ENCODE results near the gene KRTAP10-4. TPM values are rescaled to one million over a fixed set of nuclear protein-coding genes. Genes with fewer than 3 reads are reported as not detected.
"Not testable (repeated sequence)": the region's sequence is repeated elsewhere in the genome, so short reads cannot be mapped to it uniquely, and the experiment has no call there.

KRTAP10-4 gene
- total RNA-seq, 4 donors from 2014 or later, result not detected

- DNase-seq, result no peak
- Histone ChIP-seq H3K9me3 (peaks cover 0 to 5% of the 10 kb centered on the region in 2 donors), H3K4me3 (no peak overlapping the region), H3K27ac (no peak overlapping the region), H3K27me3 (no peaks in the 10 kb centered on the region), H3K36me3 (no peaks in the 10 kb centered on the region), H3K4me1 (no peaks in the 10 kb centered on the region)
- TF ChIP-seq POLR2A (IDR thresholded peaks at IDR 0.05), result no peak
- TF ChIP-seq CTCF (IDR thresholded peaks at IDR 0.05), result no peak
- intact Hi-C loops (cut with DNase I; ENCODE audit: low total_unique reads), result no loop called here
Measured at GRCh38 chr21:44547656-44548331, 25.7 kb upstream of the KRTAP10-4 start.

GRCh38 chr21:44548381-44548780, 25.1 kb upstream of the KRTAP10-4 start:
- H3K27ac ChIP-seq, result no peak overlapping the region
- H3K4me3 ChIP-seq, result no peak overlapping the region
- no peak for DNase-seq
- H3K36me3 ChIP-seq, result no peaks in the 10 kb centered on the region
- intact Hi-C loops (cut with DNase I; ENCODE audit: low total_unique reads), result no loop called here
- no peaks in the 10 kb centered on the region for H3K4me1 ChIP-seq
- H3K27me3 ChIP-seq, result no peaks in the 10 kb centered on the region
- no peak for TF ChIP-seq CTCF (IDR thresholded peaks at IDR 0.05)
- TF ChIP-seq POLR2A (IDR thresholded peaks at IDR 0.05), result no peak
- H3K9me3 ChIP-seq, result peaks cover 0 to 5% of the 10 kb centered on the region in 2 donors

GRCh38 chr21:44548922-44549321, 24.6 kb upstream of the KRTAP10-4 start:
- TF ChIP-seq CTCF (IDR thresholded peaks at IDR 0.05) (no peak), POLR2A (IDR thresholded peaks at IDR 0.05) (no peak)
- H3K4me1 ChIP-seq, result no peaks in the 10 kb centered on the region
- H3K27me3 ChIP-seq, result no peaks in the 10 kb centered on the region
- H3K27ac ChIP-seq, result no peak overlapping the region
- DNase-seq, result no peak
- H3K4me3 ChIP-seq, result no peak overlapping the region
- H3K36me3 ChIP-seq, result no peaks in the 10 kb centered on the region
- intact Hi-C loops (cut with DNase I; ENCODE audit: low total_unique reads), result no loop called here
- H3K9me3 ChIP-seq, result peaks cover 0 to 5% of the 10 kb centered on the region in 2 donors

- Histone ChIP-seq H3K27me3 (no peaks in the 10 kb centered on the region), H3K4me3 (no peak overlapping the region), H3K36me3 (no peaks in the 10 kb centered on the region), H3K9me3 (peaks cover 0 to 5% of the 10 kb centered on the region in 2 donors), H3K27ac (no peak overlapping the region), H3K4me1 (no peaks in the 10 kb centered on the region)
- no peak for TF ChIP-seq CTCF (IDR thresholded peaks at IDR 0.05)
- no peak for TF ChIP-seq POLR2A (IDR thresholded peaks at IDR 0.05)
- no peak for DNase-seq
- intact Hi-C loops (cut with DNase I; ENCODE audit: low total_unique reads), result no loop called here
Measured at GRCh38 chr21:44549525-44550211, 23.9 kb upstream of the KRTAP10-4 start.

GRCh38 chr21:44550285-44550684, 23.2 kb upstream of the KRTAP10-4 start:
- not testable (repeated sequence) for H3K9me3 ChIP-seq

More at GRCh38 chr21:44550285-44550684, 23.2 kb upstream of the KRTAP10-4 start:
- H3K27ac ChIP-seq; intact Hi-C loops (cut with DNase I; ENCODE audit: low total_unique reads); DNase-seq; H3K27me3 ChIP-seq; H3K4me3 ChIP-seq; H3K4me1 ChIP-seq; H3K36me3 ChIP-seq: not testable (repeated sequence)

Data from uterus (tissue), 4 donors.